SKM-1 treated with dmso at 0.1 percent for 144 hours (cell line): ENCODE data around the gene KRTAP5-9.
A peak's percentile ranks its signal among the peaks of the same experiment; 100 is the strongest.
"Not testable (repeated sequence)": the region's sequence is repeated elsewhere in the genome, so short reads cannot be mapped to it uniquely, and the experiment has no call there.

Experiments used
- DNase-seq: peaks from one replicate; lab custom pipeline; 2025; ENCODE audit not compliant: unreplicated experiment; lab: John Stamatoyannopoulos, UW

Gene KRTAP5-9

DNA sequence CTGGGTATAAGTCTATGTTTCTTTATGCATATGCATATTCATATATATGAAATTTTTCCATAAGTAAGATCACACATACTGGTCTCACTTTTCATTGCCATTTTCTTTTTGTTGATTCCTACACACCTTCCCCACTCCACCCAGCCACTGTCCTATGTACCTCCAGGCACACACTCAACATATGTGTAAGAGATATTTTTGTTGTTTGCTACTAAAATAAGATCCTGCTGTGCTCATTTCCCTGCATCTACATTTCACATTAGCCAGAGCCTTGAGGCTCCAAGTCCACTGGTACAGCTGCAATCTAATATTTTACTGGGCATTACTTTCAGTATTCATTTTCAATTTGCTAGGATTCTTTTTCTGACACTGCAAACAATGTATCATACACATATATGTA is 9.0 kb downstream of the KRTAP5-9 start:
- DNase-seq: no peak

DNA sequence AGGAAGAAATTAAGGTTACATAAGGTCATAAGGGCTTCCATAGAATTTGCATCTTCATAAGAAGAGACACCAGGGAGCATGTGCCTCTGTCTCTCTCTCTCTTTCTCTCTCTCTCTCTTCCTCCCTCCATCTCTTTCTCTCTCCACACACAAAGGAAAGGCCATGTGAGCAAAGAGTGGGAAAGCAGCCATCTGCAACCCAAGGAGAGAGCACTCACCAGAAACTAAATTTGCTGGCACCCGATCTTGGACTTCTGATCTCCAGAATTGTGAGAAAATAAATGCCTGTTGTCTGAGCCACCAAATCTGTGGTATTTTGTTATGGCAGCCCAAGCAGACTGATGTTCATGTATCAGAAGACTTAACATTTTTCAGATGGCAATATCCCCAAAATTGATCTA is 10.8 kb downstream of the KRTAP5-9 start:
- DNase-seq: no peak

DNA sequence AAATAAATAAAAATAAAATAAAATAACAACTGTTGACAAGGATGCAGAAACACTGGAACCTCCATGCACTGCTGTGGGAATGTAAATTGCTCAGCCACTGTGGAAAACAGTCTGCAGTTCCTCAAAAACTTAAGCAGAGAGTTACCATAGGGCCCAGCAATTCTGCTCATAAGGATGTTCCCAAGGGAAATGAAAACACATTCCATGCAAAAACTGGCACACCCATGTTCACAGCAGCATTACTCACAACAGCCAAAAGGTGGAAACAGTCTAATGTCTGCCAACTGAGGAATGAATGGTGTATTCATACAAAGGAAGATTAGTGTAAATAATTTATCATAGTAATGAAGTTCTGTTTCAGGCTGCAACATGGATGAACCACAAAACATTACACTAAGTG is 13.9 kb downstream of the KRTAP5-9 start:
- DNase-seq: no peak

DNA sequence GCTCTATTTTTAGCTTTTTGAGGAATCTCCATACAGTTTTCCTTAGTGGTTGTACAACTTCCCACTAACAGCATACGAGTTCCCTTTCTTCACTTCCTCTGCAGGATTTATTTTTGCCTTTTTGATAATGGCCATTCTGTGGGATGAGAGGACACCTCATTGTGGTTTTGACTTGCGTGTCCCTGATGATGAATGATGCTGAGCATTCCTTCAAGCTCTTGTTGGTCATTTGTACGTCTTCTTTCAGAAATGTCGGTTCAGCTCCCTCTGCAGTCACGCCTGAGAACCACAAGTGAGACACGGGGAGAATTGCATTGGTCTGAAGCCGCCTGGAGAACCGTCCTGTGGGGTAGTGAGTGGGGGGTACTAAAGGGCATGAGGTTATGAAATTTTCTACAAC is 15.2 kb downstream of the KRTAP5-9 start:
- peak; percentile 19 for DNase-seq

DNA sequence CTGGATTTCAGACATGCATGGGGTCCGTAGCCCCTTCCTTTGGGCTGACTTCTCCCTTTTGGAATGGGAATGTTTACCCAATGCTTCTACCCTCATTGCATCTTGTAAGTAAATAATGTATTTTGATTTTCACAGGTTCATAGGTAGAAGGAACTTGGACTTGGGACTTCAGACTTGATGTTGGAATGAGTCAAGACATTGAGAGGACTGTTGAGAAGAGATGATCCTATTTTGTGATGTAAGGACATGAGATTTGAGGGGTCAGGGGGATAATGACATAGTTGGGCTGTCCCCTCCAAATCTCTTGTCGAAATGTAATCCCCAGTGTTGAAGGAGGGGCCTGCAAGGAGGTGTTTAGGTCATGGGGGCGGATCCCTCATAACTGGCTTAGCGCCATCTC is 16.2 kb downstream of the KRTAP5-9 start:
- DNase-seq: no peak

DNA sequence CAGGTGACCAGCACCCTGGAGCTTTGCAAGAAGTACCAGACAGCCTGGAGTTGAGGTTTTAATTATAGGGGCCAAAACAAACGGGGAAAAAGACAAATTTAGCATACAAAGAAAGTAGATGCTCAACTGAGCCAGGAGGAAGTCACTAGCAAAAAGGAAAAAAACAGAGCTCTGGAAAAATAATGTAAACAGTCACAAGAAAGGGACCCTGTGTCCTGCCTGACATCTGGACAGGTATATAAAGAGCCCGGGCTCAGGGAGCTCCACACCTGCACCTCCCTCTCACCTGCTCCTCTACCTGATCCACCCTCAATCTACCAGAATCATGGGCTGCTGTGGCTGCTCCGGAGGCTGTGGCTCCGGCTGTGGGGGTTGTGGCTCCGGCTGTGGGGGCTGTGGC is 17.0 kb downstream of the KRTAP5-9 start, which contains the start of gene KRTAP5-10:
TSS of gene KRTAP5-10 (plus strand) at position 301 of the 400 bp plus-strand sequence. CDS start at position 326, 25 bp downstream.
- DNase-seq: no peak

DNA sequence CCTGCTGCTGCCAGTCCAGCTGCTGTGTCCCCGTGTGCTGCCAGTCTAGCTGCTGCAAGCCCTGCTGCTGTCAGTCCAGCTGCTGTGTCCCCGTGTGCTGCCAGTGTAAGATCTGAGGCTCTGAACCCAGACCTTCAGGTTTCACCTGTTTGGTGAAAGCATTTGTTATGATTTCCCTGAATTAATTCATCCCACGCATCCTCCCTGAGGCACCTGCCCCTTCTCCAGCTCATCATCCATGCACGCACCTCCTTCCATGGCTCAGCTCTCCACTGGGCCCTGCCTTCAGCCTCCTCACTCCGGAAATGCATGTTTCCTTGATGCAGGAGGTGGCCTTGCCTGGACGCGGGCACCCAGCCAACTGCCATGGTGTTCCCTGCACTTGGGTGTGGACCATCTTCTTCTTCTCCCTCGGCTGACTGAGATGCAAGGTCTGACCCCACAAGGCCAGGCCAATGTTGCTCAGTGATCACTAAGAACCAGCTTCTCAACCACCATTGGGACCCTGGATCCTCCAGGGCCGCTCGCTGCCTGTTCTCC is 17.9 kb downstream of the KRTAP5-9 start:
- DNase-seq: no peak

DNA sequence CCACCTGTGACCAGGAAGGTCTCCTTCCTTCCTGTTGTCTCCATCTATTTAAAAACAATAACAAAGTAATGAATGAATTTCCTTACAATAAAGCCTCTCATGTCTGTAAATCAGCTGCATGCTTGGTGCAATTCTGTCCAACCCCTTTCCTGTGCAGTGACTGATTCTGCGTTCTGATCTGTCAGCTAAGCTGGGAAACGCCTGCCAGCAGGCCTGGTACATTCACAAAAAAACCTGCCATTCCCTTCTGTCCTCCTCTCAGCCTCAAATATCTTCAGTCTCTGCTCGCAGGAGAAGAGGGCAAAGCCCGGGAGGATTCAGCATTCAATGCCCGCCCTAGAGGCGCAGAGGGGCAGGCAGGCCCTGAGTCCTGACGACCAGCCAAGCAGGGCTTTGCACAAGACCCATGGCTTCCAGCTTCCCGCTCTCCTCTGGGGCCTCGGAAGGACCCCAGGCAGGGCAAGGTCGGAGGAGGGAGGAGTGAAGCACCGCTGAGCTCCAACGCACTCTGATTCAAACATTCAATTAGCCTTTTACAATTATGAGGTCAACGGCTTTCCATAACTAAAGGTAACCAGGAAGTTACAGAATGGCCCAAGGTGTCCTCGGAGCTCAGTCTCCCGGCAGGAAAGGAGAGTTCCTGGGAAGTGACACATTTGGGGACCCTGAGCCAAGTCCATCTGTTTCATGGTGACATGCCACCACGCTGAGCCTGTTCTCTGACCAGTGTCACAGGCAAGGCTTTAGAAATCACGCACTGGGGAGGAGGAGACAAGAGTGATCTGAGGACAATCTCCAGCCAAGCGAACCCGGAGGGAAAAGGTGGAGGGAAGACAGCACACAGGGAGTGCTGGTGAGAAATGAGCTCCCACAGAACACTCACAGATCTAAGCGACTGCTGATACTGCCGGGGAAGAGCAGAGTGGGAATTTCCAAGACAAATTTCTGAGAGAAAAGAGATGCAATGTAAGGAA is 18.7 kb downstream of the KRTAP5-9 start:
- not testable (repeated sequence) for DNase-seq

DNA sequence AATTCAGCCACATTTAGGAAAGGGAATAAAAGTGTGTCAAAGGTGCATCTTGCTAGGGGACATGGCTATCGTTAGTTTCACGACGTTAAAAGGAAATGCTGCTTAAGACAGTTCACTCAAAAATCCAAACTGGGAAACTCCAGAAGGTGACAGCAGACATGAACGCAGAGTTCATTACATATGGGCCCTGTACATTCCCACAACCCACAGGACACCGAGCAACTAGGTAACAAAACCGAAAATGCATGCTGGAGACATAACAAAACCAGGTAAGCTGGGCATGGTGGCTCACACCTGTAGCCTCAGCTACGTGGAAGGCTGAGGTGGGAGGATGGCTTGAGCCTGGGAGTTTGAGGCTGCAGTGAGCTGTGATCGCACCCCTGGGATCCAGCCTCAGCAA is 19.4 kb downstream of the KRTAP5-9 start:
- DNase-seq: not testable (repeated sequence)

DNA sequence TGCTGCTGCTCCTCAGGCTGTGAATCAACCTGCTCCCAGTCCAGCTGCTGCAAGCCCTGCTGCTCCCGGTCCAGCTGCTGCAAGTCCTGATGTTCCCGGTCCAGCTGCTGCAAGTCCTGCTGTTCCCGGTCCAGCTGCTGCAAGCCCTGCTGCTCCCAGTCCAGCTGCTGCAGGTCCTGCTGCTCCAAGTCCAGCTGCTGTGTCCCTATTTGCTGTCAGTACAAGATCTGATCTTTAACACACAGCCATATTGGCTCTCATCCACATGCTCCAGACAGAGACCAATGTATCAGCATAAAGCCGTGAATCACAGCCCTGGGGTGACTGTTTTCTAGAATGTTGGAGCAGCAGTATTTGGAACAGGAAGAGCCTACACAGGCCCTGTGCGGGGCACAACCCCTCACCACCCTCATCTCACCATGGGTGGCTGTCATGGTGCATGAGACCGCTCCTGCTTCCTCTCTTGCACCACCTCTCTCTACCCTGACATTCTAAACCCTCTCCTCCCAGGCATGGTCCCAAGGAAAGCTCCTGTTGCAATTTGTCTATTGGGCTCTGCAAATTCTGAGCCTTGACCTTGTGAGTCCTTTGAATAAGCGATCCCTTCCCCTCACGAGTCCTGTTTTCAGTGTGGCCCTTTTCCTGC is 20.6 kb downstream of the KRTAP5-9 start:
- DNase-seq: no peak

DNA sequence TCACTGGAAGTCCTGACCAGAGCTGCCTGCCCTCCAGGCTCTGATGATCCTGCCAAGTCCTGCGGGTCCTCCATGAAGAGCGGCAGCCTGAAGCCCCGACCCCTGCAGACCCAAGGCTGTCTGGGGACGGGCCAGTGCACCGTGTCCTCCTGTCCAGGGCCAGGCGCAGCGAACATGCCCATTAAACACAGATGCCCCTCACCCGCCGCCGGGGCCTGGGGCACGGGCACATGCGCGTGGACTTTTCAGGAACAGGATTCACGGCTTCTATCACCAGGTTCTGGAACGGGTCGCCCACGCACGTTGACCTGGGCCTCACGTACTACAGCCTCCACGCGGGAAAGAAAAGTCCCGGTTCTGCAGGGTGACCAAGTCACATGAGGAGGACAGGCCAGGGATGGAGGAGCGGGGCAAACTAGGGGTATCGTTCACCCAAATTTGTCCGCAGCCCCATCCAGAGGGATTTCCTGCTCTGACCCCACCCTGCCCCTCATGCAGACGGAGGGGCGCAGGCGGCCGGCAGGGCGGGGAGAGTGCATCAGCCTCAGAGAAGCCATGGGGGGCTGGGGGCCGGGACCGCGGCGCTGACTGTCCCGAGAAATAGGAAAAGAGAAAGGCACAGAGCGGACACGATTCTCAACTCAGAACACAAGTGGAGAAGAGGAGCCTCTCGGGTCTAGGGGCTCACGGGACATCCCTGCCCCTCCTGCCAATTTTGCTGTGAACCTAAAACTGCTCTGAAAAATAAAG is 23.1 kb downstream of the KRTAP5-9 start:
- not testable (repeated sequence) for DNase-seq

DNA sequence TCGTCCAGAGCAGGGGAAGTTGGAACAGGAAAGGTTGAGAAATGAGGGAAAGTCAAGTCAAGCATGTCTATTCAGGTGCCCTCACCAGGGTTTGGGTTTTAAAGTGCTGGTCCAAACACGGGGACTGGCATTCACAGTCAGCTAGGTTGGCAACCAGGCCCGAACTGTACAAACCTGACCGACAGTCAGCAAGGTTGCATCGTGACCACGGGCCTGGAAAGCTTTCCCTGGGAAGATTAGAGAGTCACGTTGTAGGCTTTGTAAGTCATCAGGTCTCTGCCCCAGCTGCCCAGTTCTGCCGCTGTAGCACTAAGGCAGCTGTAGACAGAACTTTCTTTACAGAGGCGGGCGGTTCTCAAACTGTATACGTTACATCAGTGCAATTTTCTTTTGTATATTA is 24.6 kb downstream of the KRTAP5-9 start:
- DNase-seq: no peak

DNA sequence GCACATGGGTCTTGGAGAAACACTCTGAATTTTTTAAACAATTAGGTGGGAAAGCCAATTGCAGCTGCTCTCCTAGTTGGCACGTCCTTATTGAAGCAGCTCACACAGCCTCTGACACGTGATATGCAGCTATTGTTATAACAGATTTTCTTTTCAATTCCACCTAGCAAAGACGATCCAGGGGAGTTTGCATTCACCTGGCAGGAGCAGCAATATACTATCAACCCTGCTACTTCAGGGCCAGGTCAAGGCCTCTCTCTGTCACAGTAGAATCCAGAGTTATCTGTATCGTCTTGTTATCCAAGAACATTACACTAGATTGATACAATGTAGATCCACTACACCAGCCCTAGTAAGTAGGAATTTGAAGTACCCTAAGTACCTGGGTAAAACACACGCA is 26.2 kb downstream of the KRTAP5-9 start:
- no peak for DNase-seq

DNA sequence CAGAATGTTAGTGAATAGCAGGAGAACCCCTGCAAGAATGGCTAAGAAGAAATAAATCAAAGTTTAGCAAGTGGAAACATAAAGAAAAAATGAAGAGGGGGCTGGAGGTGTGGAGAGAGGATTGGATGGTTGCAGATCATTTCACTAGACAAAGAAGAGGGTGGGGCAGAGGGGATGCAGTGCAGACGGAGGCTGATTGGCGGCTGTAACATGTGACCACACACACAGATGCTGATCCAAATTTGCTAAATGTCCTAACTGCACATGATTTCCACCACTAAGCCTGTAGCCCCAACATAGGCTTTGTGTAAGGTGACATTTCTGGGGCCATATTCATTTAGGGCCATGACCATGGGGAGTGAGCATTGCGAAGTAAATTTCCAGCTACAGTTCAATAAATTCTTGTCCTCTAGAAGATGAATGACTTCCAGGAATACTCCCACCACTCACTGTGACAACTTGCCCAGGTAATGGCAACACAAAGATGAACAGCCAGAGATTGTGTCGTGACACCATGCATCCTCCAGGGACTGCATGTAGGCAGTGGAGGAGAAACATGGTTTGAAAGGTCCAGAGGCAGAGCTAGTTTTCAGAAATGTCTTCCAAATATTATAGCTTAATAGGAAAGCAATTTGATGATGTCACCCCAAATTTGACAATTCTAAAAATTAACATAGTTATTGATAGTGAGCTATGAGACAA is 27.7 kb downstream of the KRTAP5-9 start:
- DNase-seq: no peak

DNA sequence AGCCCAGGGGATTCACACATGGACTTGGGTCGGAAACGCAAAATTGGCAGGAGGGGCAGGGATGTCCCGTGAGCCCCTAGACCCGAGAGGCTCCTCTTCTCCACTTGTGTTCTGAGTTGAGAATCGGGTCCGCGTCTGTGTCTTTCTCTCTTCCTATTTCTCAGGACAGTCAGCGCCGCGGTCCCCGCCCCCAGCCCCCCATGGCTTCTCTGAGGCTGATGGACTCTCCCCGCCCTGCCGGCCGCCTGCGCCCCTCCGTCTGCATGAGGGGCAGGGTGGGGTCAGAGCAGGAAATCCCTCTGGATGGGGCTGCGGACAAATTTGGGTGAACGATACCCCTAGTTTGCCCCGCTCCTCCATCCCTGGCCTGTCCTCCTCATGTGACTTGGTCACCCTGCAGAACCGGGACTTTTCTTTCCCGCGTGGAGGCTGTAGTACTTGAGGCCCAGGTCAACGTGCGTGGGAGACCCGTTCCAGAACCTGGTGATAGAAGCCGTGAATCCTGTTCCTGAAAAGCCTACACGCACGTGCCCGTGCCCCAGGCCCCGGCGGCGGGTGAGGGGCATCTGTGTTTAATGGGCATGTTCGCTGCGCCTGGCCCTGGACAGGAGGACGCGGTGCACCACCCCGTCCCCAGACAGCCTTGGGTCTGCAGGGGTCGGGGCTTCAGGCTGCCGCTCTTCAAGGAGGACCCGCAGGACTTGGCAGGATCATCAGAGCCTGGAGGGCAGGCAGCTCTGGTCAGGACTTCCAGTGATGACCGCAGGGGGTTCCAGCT is 28.7 kb downstream of the KRTAP5-9 start:
- not testable (repeated sequence) for DNase-seq

DNA sequence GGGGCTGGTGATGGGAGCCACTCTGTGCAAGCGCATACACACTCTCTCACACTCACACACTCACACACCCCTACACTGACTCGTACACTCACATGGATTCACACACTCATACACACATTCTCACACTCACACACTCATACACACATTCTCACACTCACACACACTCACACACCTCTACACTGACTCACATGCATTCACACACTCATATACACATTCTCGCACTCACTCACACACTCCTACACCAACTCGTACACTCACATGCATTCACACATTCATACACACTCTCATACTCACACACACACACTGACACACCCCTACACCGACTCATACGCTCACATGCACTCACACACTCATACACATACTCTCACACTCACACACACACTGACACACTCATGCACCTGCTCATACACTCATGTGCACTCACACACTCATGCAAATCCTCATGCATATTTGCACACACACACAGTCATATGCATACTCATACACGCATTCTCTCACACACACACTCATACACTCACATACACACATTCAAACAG is 29.3 kb downstream of the KRTAP5-9 start:
- no peak for DNase-seq

DNA sequence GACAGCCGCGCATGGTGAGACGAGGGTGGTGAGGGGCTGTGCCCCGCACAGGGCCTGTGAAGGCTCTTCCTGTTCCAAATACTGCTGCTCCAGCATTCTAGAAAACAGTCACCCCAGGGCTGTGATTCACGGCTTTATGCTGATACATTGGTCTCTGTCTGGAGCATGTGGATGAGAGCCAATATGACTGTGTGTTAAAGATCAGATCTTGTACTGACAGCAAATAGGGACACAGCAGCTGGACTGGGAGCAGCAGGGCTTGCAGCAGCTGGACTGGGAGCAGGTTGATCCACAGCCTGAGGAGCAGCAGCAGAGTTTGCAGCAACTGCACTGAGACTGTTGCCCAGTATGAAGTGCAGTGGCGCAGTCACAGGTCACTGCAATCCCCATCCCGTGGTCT is 31.3 kb downstream of the KRTAP5-9 start:
- not testable (repeated sequence) for DNase-seq

DNA sequence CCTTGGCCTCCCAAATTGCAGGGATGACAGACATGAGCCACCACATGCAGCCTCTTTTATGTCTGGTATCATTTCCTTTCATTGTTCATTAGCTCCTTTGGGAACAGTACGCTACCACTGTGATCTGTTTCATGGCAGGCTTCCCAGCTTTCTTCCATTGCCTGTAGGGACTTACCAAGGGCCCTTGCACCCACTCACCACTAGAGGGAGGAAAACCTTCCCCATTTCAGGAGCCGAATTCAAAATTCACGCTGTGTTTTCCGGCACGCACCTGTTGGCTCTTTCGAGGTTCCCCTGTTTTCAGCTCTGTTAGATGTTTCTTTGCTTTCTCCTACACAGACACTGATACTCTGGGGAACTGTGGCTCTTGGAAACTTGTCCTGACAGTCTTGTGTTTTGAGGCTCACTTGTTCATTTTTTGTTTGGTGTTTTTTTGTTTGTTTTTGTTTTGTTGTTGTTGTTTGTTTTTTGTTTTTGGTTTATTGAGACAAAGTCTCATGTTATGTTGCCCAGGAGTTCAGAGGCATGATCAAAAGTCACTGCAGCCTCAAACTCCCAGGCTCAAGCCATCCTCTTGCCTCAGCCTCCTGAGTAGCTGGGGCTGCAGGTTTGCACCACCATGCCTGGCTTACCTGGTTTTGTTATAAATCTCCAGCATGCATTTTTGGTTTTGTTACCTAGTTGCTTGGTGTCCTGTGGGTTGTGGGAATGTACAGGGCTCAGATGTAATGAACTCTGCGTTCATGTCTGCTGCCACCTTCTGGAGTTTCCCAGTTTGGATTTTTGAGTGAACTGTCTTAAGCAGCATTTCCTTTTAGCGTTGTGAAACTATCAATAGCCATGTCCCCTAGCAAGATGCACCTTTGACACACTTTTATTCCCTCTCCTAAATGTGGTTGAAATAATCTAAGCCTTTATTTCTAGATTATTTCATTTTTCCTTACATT is 32.1 kb downstream of the KRTAP5-9 start:
- DNase-seq: peak; percentile 44
